Tibial nerve (tissue), 4 donors: ENCODE measurements around the gene USB1. TPM values are rescaled to one million over a fixed set of nuclear protein-coding genes. Genes with fewer than 3 reads are reported as not detected.

Source experiments
- DNase-seq, 2 donors: peaks; one replicate each; pipeline ENCODE4 v3.0.0-alpha.2; 2019; ENCODE audit warnings: low spot score in 2 of 2
- H3K27ac ChIP-seq, 4 donors: fragments of 200-600 bp; sonication (generic) in 3 of 4; one replicate each; pipeline ENCODE4 v1.5.1; 2017 to 2019; ENCODE audit warnings: mild to moderate bottlenecking in 1 of 4
- H3K27me3 ChIP-seq, 2 donors: fragments of 200-600 bp; sonication (generic) in 1 of 2; one replicate each; pipeline versions ENCODE4 v1.5.1 to v1.6.0; 2017 to 2019
- H3K36me3 ChIP-seq, 3 donors: fragments of 200-600 bp; sonication (generic); one replicate each; pipeline ENCODE4 v1.5.1; 2018 to 2019
- H3K4me1 ChIP-seq, 4 donors: fragments of 200-600 bp; sonication (generic) in 3 of 4; one replicate each; pipeline ENCODE4 v1.5.1; 2017 to 2019
- H3K4me3 ChIP-seq, 4 donors: fragments of 200-600 bp; sonication (generic) in 3 of 4; one replicate each; pipeline ENCODE4 v1.5.1; 2017 to 2019; ENCODE audit warnings: mild to moderate bottlenecking in 1 of 4, moderate library complexity in 1 of 4
- H3K9me3 ChIP-seq, 4 donors: fragments of 200-600 bp; sonication (generic) in 3 of 4; one replicate each; pipeline ENCODE4 v1.5.1; 2017 to 2019
- EP300 ChIP-seq, 2 donors: sonication (generic); formaldehyde crosslinking; IDR thresholded peaks; one replicate each; pipeline ENCODE4 v1.6.1; 2017; ENCODE audit warnings: antibody characterized with exemption in 2 of 2, mild to moderate bottlenecking in 1 of 2
- POLR2A ChIP-seq, 2 donors: fragments of 450-650 bp; IDR thresholded peaks; one replicate each; pipeline ENCODE4 v1.6.1; 2017; ENCODE audit warnings: antibody characterized with exemption in 2 of 2, mild to moderate bottlenecking in 2 of 2, moderate library complexity in 2 of 2
- WGBS, 2 donors: methylation state at CpG; one replicate each; pipeline ENCODE4 v1.1.5; 2018; 5-methylcytosine and 5-hydroxymethylcytosine counted together
- total RNA-seq, 4 donors: library from RNA; depleted of rRNA; stranded (reverse); fragments of >200 nt; gene quantifications; one replicate each; pipeline ENCODE4 v1.1.0, GENCODE V29; 2016
- TF ChIP-seq, protein P1 (sequence below), 5 experiments: fragments of 200-600 bp in 3 of 5; fragments of 450-650 bp in 2 of 5; sonication (generic) in 3 of 5; IDR thresholded peaks; one replicate each; pipeline ENCODE4 v1.5.1; 2016 to 2019; ENCODE audit warnings: antibody characterized with exemption in 5 of 5, mild to moderate bottlenecking in 3 of 5, moderate library complexity in 2 of 5

The USB1 gene
- total RNA-seq, 4 donors from 2014 or later = 23.1 to 80.4 (median 31.6) TPM

DNA sequence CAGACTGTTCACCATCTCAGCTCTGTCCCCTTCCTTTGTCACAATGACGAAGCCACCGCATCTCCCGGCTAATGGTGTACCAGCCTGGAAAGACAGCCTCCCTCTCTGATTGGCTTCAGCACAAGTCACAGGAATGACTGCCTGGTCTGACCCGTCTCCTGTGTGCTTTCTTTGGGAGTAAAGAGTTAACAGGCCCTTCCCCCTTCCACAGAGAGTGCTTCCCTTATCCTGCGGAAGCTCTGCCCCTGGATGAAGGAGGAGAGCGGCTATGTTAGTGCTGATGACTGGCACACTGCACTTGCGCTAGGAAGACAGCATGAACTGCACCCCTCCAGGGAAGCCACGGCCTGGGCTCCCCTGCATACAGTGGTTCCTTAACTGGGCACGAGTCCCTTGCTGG, 11.3 kb downstream of the USB1 start:
- Histone ChIP-seq H3K36me3 (peaks cover 0 to 62% (median 0%) of the 10 kb centered on the region in 3 donors), H3K27me3 (no peaks in the 10 kb centered on the region), H3K4me3 (no peak overlapping the region), H3K9me3 (no peaks in the 10 kb centered on the region), H3K27ac (no peak overlapping the region), H3K4me1 (no peaks in the 10 kb centered on the region)
- WGBS, 2 donors = 68% methylated on average over 9 of the region's 9 CpGs
- TF ChIP-seq EP300 (IDR thresholded peaks at IDR 0.05) = no peak
- TF ChIP-seq, protein P1, sequence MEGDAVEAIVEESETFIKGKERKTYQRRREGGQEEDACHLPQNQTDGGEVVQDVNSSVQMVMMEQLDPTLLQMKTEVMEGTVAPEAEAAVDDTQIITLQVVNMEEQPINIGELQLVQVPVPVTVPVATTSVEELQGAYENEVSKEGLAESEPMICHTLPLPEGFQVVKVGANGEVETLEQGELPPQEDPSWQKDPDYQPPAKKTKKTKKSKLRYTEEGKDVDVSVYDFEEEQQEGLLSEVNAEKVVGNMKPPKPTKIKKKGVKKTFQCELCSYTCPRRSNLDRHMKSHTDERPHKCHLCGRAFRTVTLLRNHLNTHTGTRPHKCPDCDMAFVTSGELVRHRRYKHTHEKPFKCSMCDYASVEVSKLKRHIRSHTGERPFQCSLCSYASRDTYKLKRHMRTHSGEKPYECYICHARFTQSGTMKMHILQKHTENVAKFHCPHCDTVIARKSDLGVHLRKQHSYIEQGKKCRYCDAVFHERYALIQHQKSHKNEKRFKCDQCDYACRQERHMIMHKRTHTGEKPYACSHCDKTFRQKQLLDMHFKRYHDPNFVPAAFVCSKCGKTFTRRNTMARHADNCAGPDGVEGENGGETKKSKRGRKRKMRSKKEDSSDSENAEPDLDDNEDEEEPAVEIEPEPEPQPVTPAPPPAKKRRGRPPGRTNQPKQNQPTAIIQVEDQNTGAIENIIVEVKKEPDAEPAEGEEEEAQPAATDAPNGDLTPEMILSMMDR (IDR thresholded peaks at IDR 0.05) = no peak
- no peak for TF ChIP-seq POLR2A (IDR thresholded peaks at IDR 0.05)
- DNase-seq = no peak

DNA sequence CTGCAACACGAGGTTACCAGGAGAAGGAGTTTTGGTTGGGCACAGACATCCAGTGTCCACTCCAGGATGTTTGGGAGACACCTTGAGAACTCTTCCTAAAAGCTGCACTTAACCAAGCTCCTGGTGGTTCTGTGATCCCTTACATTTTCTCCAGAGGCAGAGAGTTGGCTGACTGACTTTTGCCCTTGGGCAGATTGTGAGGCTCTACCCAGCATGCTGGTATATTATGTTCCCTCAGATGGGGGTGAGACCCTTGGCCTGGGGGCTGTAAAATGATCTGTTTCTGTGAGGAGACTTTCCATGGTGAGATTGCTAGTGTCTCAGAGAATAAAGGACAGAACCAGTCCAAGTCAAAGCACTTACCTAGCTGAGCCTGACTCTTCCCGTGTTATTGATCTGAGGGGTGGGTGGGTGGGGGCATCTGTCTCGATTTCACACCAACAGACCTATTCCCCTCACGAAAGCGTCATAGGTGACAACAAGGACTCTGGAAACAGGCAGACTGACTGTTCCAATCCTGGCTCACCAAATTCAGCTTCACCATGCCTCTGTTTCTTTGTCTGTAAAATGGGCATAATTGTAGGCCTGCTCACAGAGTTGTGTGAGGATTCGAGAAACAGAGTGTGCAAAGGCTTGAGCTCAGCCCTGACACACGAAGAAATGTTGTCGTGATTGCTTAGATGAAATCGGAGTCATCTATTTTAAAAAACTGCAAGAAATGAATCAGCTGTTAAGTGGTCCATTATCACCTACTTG, 12.2 kb downstream of the USB1 start:
- WGBS, 2 donors = 85 to 90% methylated on average over 9 of the region's 9 CpGs
- H3K36me3 ChIP-seq = peaks cover 0 to 71% (median 0%) of the 10 kb centered on the region in 3 donors
- no peak for TF ChIP-seq POLR2A (IDR thresholded peaks at IDR 0.05)
- no peak for TF ChIP-seq EP300 (IDR thresholded peaks at IDR 0.05)
- TF ChIP-seq, protein P1 (IDR thresholded peaks at IDR 0.05) = no peak

DNA sequence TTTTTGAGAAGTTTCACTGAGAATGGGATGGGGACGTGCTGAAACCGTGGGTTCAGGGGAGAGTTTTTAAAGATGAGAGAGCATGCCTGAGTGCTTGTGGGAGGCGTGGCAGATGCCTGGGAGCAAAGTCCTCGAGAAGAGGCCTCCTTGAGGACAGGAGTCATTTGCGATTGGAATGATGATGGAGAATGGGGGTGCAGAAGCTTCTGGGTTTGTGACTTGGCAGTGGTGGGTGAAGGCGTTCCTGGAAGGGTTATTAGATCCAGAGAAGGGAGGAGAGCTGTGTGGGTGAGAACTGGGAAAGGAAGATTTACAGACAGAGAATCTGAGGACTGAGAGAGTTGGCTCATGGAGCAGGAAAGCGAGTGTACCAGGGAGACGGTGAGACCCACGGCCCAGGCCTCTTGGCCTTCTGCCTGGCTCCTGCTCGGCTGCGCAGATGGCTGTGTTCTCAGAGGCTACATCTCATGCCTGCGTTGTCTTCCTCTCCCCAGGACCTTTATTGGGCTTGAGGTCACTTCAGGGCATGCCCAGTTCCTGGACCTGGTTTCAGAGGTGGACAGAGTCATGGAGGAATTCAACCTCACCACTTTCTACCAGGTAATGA, 15.7 kb downstream of the USB1 start:
- TF ChIP-seq POLR2A (IDR thresholded peaks at IDR 0.05) (no peak), EP300 (IDR thresholded peaks at IDR 0.05) (no peak)
- TF ChIP-seq, protein P1 (IDR thresholded peaks at IDR 0.05) = no peak
- Histone ChIP-seq H3K36me3 (peaks cover 0 to 65% (median 0%) of the 10 kb centered on the region in 3 donors), H3K9me3 (no peaks in the 10 kb centered on the region), H3K4me3 (no peak overlapping the region), H3K4me1 (peaks cover 0 to 14% (median 0%) of the 10 kb centered on the region in 4 donors), H3K27ac (no peak overlapping the region), H3K27me3 (no peaks in the 10 kb centered on the region)
- no peak for DNase-seq
- WGBS, 2 donors = 58 to 62% methylated on average over 12 of the region's 12 CpGs

More for the DNA sequence above, 12.2 kb downstream of the USB1 start:
- DNase-seq = no peak
- Histone ChIP-seq H3K9me3 (no peaks in the 10 kb centered on the region), H3K27ac (no peak overlapping the region), H3K27me3 (no peaks in the 10 kb centered on the region), H3K4me1 (no peaks in the 10 kb centered on the region), H3K4me3 (no peak overlapping the region)

DNA sequence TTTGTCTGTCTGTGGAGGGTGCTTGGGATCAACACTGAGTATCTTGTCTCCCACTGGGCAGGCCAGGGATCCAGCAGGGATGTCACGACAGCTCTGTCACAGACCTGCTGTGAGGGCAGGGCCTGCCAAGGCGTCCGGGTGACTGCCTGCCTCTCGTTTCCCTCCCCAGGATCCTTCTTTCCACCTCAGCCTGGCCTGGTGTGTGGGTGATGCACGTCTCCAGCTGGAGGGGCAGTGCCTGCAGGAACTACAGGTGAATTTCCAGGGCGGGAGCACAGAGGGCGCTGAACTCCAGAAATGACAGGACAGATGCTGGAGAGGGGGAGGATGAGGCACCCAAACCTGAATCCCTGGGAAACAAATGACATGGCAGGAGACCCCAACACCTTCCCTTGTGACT, 17.6 kb downstream of the USB1 start:
- H3K4me1 ChIP-seq = peaks cover 0 to 32% (median 15%) of the 10 kb centered on the region in 4 donors
- TF ChIP-seq, protein P1 (IDR thresholded peaks at IDR 0.05) = no peak
- TF ChIP-seq EP300 (IDR thresholded peaks at IDR 0.05) (no peak), POLR2A (IDR thresholded peaks at IDR 0.05) (no peak)
- no peak overlapping the region for H3K4me3 ChIP-seq
- no peak for DNase-seq
- H3K36me3 ChIP-seq = peaks cover 0 to 47% (median 0%) of the 10 kb centered on the region in 3 donors
- no peaks in the 10 kb centered on the region for H3K9me3 ChIP-seq
- H3K27me3 ChIP-seq = no peaks in the 10 kb centered on the region
- H3K27ac ChIP-seq = no peak overlapping the region
- WGBS, 2 donors = 83 to 86% methylated on average over 2 to 7 of the region's 7 CpGs
